HG02763 (cell line): Measurements from ENCODE around the gene BICD1.

Experiments used
- ATAC-seq: cut with Tn5 transposase; IDR thresholded peaks from one replicate; pipeline ENCODE4 v1.9.1; 2021; ENCODE audit warnings: mild to moderate bottlenecking, moderate library complexity; ENCODE audit not compliant: unreplicated experiment

The BICD1 gene

GRCh38 chr12:32322354-32322753, 215.7 kb downstream of the BICD1 start:
- ATAC-seq: no peak

GRCh38 chr12:32331133-32331532, 224.5 kb downstream of the BICD1 start:
- no peak for ATAC-seq

GRCh38 chr12:32332446-32332845, 225.8 kb downstream of the BICD1 start:
- ATAC-seq: no peak

GRCh38 chr12:32334371-32334777, 227.7 kb downstream of the BICD1 start:
- no peak for ATAC-seq

- ATAC-seq: no peak
These were observed 229.6 kb downstream of the BICD1 start for GRCh38 chr12:32336261-32336660.

GRCh38 chr12:32343496-32343895, 236.8 kb downstream of the BICD1 start:
- no peak for ATAC-seq

GRCh38 chr12:32344047-32344446, 237.4 kb downstream of the BICD1 start:
- no peak for ATAC-seq

- ATAC-seq: no peak
These were observed 246.9 kb downstream of the BICD1 start for GRCh38 chr12:32353540-32353939.

- no peak for ATAC-seq
These were observed 251.1 kb downstream of the BICD1 start for GRCh38 chr12:32357601-32358249.

GRCh38 chr12:32360956-32361355, 254.3 kb downstream of the BICD1 start:
- no peak for ATAC-seq

GRCh38 chr12:32362892-32363291, 256.2 kb downstream of the BICD1 start:
- no peak for ATAC-seq

- no peak for ATAC-seq
These were observed 258.9 kb downstream of the BICD1 start for GRCh38 chr12:32365473-32366064.

GRCh38 chr12:32366714-32367113, 260.1 kb downstream of the BICD1 start:
- no peak for ATAC-seq

- ATAC-seq: no peak
These were observed 260.7 kb downstream of the BICD1 start for GRCh38 chr12:32367381-32367780.

- ATAC-seq: no peak
These were observed 262.6 kb downstream of the BICD1 start for GRCh38 chr12:32369202-32369601.

- ATAC-seq: no peak
These were observed 270.9 kb downstream of the BICD1 start for GRCh38 chr12:32377344-32378055.

GRCh38 chr12:32379213-32379612, 272.6 kb downstream of the BICD1 start:
- no peak for ATAC-seq

- ATAC-seq: no peak
These were observed 273.0 kb downstream of the BICD1 start for GRCh38 chr12:32379667-32380066.

GRCh38 chr12:32382226-32382625, 275.6 kb downstream of the BICD1 start:
- no peak for ATAC-seq

- ATAC-seq: no peak
These were observed 284.0 kb downstream of the BICD1 start for GRCh38 chr12:32390572-32391219.

- no peak for ATAC-seq
These were observed 288.4 kb downstream of the BICD1 start for GRCh38 chr12:32395026-32395425.

GRCh38 chr12:32397696-32398095, 291.0 kb downstream of the BICD1 start:
- no peak for ATAC-seq
